Fibroblast of villous mesenchyme (primary cell): Measurements from ENCODE around the gene PAIP2. TPM values are rescaled to one million over a fixed set of nuclear protein-coding genes. Genes with fewer than 3 reads are reported as not detected.

Experiments
- DNase-seq: peaks from one replicate; pipeline ENCODE4 v3.0.0-alpha.2; 2010; ENCODE audit warnings: low read depth
- H3K4me3 ChIP-seq: 2 replicates; pipeline ENCODE4 v1.5.1; 2011; ENCODE audit warnings: low read depth, mild to moderate bottlenecking, low read length
- CTCF ChIP-seq: IDR thresholded peaks from 2 replicates; pipeline ENCODE4 v1.5.1; 2012; ENCODE audit warnings: low read depth, mild to moderate bottlenecking, low read length; ENCODE audit not compliant: insufficient read depth
- total RNA-seq: library from RNA; depleted of rRNA; stranded (reverse); fragments of >200 nt; gene quantifications from 2 replicates; pipeline ENCODE4 v1.2.3, GENCODE V29; 2012

The PAIP2 gene
- total RNA-seq, 1 donor = 56.1 TPM

GRCh38 chr5:139388198-139388821 is 46.7 kb downstream of the PAIP2 start:
- peak; percentile 20 for DNase-seq
- TF ChIP-seq CTCF = no peak
- H3K4me3 ChIP-seq = no peak overlapping the region

- no peak for DNase-seq
- no peak within 1 kb of the TSS for H3K4me3 ChIP-seq
- TF ChIP-seq CTCF = no peak
These were observed 48.3 kb downstream of the PAIP2 start, which contains the start of gene MZB1 for GRCh38 chr5:139389701-139390638. TSS of gene MZB1 (minus strand) at chr5:139389913. CDS start at chr5:139389856, 57 bp downstream.

DNA sequence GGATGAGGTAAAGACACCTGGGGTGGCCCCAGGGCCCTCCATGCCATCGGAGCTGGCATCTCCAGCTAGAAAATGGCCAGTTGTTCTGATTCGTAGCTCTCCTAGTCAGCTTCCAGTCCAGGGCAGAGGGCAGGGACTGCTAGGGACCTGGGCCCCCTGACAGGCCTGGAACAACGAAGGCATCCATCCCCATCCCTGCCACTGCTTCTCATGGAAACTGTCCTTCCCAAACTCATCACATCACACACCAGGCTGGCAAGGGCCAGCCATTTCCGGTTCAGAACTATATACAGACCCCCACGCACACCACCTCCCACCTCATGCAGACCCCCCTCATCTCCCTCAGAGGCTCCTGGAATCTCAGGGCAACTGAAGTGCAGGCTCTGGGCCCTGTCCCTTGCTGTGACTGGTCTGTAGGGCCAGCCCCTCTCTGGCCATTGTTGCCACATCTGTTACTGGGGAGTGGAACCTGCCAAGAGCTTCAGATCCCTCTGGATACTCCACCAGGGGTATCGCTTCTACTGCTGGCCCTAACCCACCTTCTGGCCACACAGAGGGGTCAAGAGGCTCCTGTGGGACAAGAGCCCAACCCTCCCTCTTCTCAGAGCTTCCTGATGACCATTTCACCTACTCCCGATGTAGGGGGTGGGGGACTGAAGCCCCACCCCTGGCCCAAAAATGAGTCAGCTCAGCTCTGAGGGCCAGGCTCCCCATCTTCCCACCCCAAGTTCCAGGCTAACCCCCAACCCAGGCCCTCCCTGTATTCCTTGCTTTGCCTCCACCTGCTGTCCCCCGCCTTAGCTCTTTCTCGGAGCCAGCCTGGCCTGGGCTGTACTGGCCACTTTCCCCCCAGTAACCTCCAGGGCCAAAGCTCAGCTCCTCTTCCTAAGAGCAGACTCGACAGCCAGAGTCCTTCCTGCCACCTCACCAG is 49.2 kb downstream of the PAIP2 start:
- no peak overlapping the region for H3K4me3 ChIP-seq
- DNase-seq = no peak
- TF ChIP-seq CTCF = no peak

DNA sequence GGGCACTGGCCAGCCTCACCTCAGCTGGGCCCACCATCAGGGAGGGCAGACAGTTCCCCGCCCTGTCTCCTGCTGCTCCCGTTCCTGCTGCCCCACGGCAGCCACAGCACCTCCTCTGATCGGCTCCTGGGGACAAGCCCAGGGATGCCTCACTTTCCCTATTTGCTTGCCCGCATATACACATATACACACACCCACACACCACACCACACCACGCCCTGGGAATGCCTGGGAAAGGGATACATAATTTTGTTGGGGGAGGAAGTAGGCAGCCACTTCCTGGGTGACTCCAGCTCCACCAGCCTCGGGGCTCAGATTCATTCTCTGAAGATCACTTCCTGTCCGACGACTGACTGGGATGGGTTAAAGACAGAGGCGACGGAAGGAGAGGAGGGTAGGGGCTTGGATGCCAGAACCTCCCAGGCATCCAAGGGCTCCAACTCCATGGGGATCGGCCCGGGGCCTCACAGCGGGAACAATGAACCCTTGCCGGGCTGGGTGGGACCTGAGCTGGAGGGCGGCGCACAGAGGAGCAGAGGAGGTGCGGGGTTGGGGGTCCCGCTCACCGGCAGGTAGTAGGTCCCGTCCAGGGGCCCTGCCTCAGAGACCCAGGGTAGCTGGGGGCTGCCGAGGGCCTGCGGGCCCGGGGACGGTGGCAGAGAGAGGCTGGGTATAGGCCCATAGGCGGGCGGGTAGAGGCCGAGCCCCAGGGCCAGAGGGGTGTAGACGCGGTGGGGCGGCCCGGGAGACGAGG is 50.1 kb downstream of the PAIP2 start:
- no peak for DNase-seq

GRCh38 chr5:139392324-139392677 is 50.6 kb downstream of the PAIP2 start:
- H3K4me3 ChIP-seq = no peak overlapping the region
- TF ChIP-seq CTCF = no peak
- no peak for DNase-seq

More for the DNA sequence above, 50.1 kb downstream of the PAIP2 start:
- no peak overlapping the region for H3K4me3 ChIP-seq
- TF ChIP-seq CTCF = no peak
